Measurements from ENCODE around the gene BMF. TPM values are rescaled to one million over a fixed set of nuclear protein-coding genes. Genes with fewer than 3 reads are reported as not detected.

Gene BMF
- total RNA-seq, 2 donors from 2014 or later = 13.1 to 32.5 TPM

- DNase-seq (ENCODE audit: low spot score) = no peak
- H3K27ac ChIP-seq = peak overlapping the region; percentile 78 to 79
- TF ChIP-seq, protein P1, sequence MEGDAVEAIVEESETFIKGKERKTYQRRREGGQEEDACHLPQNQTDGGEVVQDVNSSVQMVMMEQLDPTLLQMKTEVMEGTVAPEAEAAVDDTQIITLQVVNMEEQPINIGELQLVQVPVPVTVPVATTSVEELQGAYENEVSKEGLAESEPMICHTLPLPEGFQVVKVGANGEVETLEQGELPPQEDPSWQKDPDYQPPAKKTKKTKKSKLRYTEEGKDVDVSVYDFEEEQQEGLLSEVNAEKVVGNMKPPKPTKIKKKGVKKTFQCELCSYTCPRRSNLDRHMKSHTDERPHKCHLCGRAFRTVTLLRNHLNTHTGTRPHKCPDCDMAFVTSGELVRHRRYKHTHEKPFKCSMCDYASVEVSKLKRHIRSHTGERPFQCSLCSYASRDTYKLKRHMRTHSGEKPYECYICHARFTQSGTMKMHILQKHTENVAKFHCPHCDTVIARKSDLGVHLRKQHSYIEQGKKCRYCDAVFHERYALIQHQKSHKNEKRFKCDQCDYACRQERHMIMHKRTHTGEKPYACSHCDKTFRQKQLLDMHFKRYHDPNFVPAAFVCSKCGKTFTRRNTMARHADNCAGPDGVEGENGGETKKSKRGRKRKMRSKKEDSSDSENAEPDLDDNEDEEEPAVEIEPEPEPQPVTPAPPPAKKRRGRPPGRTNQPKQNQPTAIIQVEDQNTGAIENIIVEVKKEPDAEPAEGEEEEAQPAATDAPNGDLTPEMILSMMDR (IDR thresholded peaks at IDR 0.05) = no peak
- H3K9me3 ChIP-seq = no peaks in the 10 kb centered on the region
- H3K36me3 ChIP-seq = no peaks in the 10 kb centered on the region
- no peaks in the 10 kb centered on the region for H3K27me3 ChIP-seq (replicated peaks; ENCODE audit: insufficient read depth)
- H3K4me1 ChIP-seq (ENCODE audit: control insufficient read depth in 1 of 2, low read depth in 2 of 2) = peaks cover 14 to 21% of the 10 kb centered on the region in 2 donors
- no peak overlapping the region for H3K4me3 ChIP-seq
- ATAC-seq (ENCODE audit: insufficient number of reproducible peaks, low FRiP score, low read depth) = no peak
Observed at GRCh38 chr15:40070608-40071218, 38.0 kb downstream of the BMF start.

- H3K27me3 ChIP-seq (replicated peaks; ENCODE audit: insufficient read depth) = no peaks in the 10 kb centered on the region
- TF ChIP-seq, protein P1 (IDR thresholded peaks at IDR 0.05) = no peak
- no peaks in the 10 kb centered on the region for H3K9me3 ChIP-seq
- ATAC-seq (ENCODE audit: insufficient number of reproducible peaks, low FRiP score, low read depth) (no peak), DNase-seq (ENCODE audit: low spot score) (no peak)
- no peaks in the 10 kb centered on the region for H3K36me3 ChIP-seq
- no peak overlapping the region for H3K4me3 ChIP-seq
- peak overlapping the region; percentile 78 to 79 for H3K27ac ChIP-seq
- peaks cover 11 to 21% of the 10 kb centered on the region in 2 donors for H3K4me1 ChIP-seq (ENCODE audit: control insufficient read depth in 1 of 2, low read depth in 2 of 2)
Observed at GRCh38 chr15:40070166-40070557, 38.5 kb downstream of the BMF start.

DNA sequence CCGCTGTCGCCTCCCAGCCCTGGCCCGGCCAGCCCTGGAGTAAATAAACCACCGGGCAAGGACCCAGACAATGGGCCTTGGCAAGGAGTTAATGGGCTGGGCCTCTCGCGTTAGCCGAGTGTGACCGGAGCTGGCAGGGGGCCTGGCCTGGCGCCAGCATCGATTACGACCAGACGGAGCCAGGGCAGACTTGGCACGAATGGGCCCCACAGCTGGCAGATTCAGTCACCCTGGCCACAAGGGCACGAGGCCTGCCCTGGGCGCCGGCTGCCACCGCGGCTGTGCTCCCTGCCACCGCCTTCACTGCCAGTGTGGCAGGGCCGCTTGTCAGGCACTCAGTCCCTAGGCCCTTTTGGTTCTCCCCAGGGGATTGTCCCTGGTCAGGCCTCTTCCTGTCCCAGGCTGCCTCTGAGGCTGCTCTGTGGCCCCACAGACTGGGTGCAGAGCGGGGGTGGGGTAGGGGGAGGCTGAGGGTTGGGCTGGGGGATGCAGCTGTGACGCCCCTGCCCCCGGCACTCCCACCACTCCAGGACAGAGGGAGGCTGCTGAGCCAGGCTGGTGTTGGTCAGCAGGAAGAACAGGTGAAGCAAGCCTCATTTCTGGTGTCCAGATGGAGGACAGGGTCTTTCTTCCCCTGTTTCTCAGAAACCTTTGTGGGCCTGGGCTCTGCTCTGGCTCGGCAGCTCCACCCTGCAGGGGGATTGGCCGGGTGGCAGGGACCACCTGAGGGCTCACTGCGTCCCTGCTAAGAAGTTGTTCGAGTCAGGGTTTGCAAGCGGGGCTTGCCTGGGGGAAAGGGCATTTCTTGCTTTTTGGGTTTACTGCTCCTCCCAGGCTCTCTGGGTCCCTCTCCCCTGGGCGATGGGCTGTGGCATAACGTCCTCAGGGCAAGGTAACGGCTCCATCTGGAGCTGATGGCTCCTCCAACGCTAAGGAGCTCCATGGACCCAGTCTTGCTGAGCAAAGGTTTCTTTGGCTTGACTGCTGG lies 39.2 kb downstream of the BMF start:
- TF ChIP-seq, protein P1 (IDR thresholded peaks at IDR 0.05) = no peak
- peak overlapping the region; percentile 78 to 79 for H3K27ac ChIP-seq
- DNase-seq (ENCODE audit: low spot score) (peak; percentile 80), ATAC-seq (ENCODE audit: insufficient number of reproducible peaks, low FRiP score, low read depth) (peak; percentile 91)
- H3K9me3 ChIP-seq = no peaks in the 10 kb centered on the region
- H3K4me1 ChIP-seq (ENCODE audit: control insufficient read depth in 1 of 2, low read depth in 2 of 2) = peaks cover 11 to 21% of the 10 kb centered on the region in 2 donors
- H3K4me3 ChIP-seq = no peak overlapping the region
- no peaks in the 10 kb centered on the region for H3K36me3 ChIP-seq
- H3K27me3 ChIP-seq (replicated peaks; ENCODE audit: insufficient read depth) = no peaks in the 10 kb centered on the region

- no peak for DNase-seq (ENCODE audit: low spot score)
- H3K4me1 ChIP-seq (ENCODE audit: control insufficient read depth in 1 of 2, low read depth in 2 of 2) = peaks cover 15 to 33% of the 10 kb centered on the region in 2 donors
- TF ChIP-seq, protein P1 (IDR thresholded peaks at IDR 0.05) = no peak
- ATAC-seq (ENCODE audit: insufficient number of reproducible peaks, low FRiP score, low read depth) = no peak
- H3K27ac ChIP-seq = no peak overlapping the region
- H3K36me3 ChIP-seq = no peaks in the 10 kb centered on the region
- no peak overlapping the region for H3K4me3 ChIP-seq
- no peaks in the 10 kb centered on the region for H3K27me3 ChIP-seq (replicated peaks; ENCODE audit: insufficient read depth)
- no peaks in the 10 kb centered on the region for H3K9me3 ChIP-seq
Observed at GRCh38 chr15:40067921-40068624, 40.6 kb downstream of the BMF start.

GRCh38 chr15:40066589-40066988 lies 42.1 kb downstream of the BMF start:
- Histone ChIP-seq H3K27me3 (replicated peaks; ENCODE audit: insufficient read depth) (no peaks in the 10 kb centered on the region), H3K36me3 (no peaks in the 10 kb centered on the region), H3K27ac (no peak overlapping the region), H3K4me3 (no peak overlapping the region), H3K9me3 (no peaks in the 10 kb centered on the region), H3K4me1 (ENCODE audit: control insufficient read depth in 1 of 2, low read depth in 2 of 2) (peaks cover 15 to 35% of the 10 kb centered on the region in 2 donors)
- ATAC-seq (ENCODE audit: insufficient number of reproducible peaks, low FRiP score, low read depth) (no peak), DNase-seq (ENCODE audit: low spot score) (no peak)
- TF ChIP-seq, protein P1 (IDR thresholded peaks at IDR 0.05) = no peak

Measured in thoracic aorta (tissue), 2 donors.